HepG2 (cell line): ENCODE results near the gene SDK1.

ENCODE experiments used
- CTCF ChIP-seq: sonication (generic); formaldehyde crosslinking; IDR thresholded peaks from 2 replicates; pipeline ENCODE4 v1.5.0; 2020; ENCODE audit warnings: mild to moderate bottlenecking, missing genetic modification reagents, moderate library complexity
- KDM3A ChIP-seq: IDR thresholded peaks from 2 replicates; pipeline ENCODE4 v1.6.1; 2018; ENCODE audit warnings: low read depth, missing compliant biosample characterization
- USF2 ChIP-seq, 2 experiments: sonication (generic) in 1 of 2; formaldehyde crosslinking in 1 of 2; IDR thresholded peaks; 2 replicates each; pipeline versions ENCODE4 v1.5.1 to v1.6.1; 2011 to 2020; ENCODE audit warnings: borderline replicate concordance in 1 of 2, low read depth in 1 of 2, low read length in 1 of 2, mild to moderate bottlenecking in 1 of 2, missing genetic modification reagents in 1 of 2, moderate library complexity in 1 of 2
- ZNF18 ChIP-seq: sonication (generic); formaldehyde crosslinking; IDR thresholded peaks from 2 replicates; pipeline ENCODE4 v1.8.0; 2022; ENCODE audit warnings: mild to moderate bottlenecking, missing genetic modification reagents; ENCODE audit not compliant: insufficient replicate concordance
- ZNF496 ChIP-seq: sonication (generic); formaldehyde crosslinking; IDR thresholded peaks from 2 replicates; pipeline ENCODE4 v1.8.1; 2023; ENCODE audit warnings: mild to moderate bottlenecking, moderate library complexity, missing genetic modification reagents; ENCODE audit not compliant: insufficient replicate concordance
- ZSCAN29 ChIP-seq: sonication (generic); formaldehyde crosslinking; conservative IDR thresholded peaks from 2 replicates; pipeline ENCODE4 v1.4.0; 2020; ENCODE audit warnings: mild to moderate bottlenecking, missing genetic modification reagents
- TF ChIP-seq, protein P1 (sequence below): sonication (generic); formaldehyde crosslinking; IDR thresholded peaks from 2 replicates; pipeline ENCODE4 v1.4.0; 2020; ENCODE audit warnings: mild to moderate bottlenecking, missing genetic modification reagents
- TF ChIP-seq, protein P2 (sequence below), 2 experiments: IDR thresholded peaks; 2 replicates each; pipeline ENCODE4 v1.6.1; 2011 to 2012; ENCODE audit warnings: low read length in 2 of 2, borderline replicate concordance in 1 of 2, low read depth in 1 of 2, mild to moderate bottlenecking in 1 of 2, moderate library complexity in 1 of 2

DNA sequence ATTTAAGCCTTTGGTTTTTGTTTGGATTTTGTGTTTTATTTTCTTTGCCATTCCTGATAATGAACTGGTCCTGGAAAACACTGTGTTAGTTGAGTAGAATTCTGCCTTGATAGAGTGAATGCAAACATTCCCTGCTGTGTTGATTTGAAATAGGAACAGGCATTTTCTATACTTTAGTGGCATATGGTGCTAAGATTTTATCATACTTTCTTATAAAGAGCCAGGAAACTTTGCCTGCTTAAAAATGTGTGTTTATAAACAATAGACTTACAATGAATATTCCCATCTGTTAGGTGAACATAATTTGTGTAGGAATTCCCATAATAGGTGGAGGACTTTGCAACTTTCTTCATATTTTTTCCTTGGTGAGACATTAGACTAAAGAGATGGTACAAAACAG lies 333.3 kb downstream of the SDK1 start:
- TF ChIP-seq USF2 (IDR thresholded peaks at IDR 0.05; ENCODE audit: low read depth, low read length) (no peak), USF2 (CRISPR knock-in tag; IDR thresholded peaks at IDR 0.05; ENCODE audit: borderline replicate concordance) (no peak), ZNF18 (CRISPR knock-in tag) (no peak), ZSCAN29 (CRISPR knock-in tag) (no peak), KDM3A (CRISPR knock-in tag) (no peak), ZNF496 (CRISPR knock-in tag) (no peak), CTCF (CRISPR knock-in tag) (no peak)
- TF ChIP-seq, protein P1, sequence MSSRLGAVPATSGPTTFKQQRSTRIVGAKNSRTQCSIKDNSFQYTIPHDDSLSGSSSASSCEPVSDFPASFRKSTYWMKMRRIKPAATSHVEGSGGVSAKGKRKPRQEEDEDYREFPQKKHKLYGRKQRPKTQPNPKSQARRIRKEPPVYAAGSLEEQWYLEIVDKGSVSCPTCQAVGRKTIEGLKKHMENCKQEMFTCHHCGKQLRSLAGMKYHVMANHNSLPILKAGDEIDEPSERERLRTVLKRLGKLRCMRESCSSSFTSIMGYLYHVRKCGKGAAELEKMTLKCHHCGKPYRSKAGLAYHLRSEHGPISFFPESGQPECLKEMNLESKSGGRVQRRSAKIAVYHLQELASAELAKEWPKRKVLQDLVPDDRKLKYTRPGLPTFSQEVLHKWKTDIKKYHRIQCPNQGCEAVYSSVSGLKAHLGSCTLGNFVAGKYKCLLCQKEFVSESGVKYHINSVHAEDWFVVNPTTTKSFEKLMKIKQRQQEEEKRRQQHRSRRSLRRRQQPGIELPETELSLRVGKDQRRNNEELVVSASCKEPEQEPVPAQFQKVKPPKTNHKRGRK (CRISPR knock-in tag), result no peak
- TF ChIP-seq, protein P2, sequence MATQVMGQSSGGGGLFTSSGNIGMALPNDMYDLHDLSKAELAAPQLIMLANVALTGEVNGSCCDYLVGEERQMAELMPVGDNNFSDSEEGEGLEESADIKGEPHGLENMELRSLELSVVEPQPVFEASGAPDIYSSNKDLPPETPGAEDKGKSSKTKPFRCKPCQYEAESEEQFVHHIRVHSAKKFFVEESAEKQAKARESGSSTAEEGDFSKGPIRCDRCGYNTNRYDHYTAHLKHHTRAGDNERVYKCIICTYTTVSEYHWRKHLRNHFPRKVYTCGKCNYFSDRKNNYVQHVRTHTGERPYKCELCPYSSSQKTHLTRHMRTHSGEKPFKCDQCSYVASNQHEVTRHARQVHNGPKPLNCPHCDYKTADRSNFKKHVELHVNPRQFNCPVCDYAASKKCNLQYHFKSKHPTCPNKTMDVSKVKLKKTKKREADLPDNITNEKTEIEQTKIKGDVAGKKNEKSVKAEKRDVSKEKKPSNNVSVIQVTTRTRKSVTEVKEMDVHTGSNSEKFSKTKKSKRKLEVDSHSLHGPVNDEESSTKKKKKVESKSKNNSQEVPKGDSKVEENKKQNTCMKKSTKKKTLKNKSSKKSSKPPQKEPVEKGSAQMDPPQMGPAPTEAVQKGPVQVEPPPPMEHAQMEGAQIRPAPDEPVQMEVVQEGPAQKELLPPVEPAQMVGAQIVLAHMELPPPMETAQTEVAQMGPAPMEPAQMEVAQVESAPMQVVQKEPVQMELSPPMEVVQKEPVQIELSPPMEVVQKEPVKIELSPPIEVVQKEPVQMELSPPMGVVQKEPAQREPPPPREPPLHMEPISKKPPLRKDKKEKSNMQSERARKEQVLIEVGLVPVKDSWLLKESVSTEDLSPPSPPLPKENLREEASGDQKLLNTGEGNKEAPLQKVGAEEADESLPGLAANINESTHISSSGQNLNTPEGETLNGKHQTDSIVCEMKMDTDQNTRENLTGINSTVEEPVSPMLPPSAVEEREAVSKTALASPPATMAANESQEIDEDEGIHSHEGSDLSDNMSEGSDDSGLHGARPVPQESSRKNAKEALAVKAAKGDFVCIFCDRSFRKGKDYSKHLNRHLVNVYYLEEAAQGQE (IDR thresholded peaks at IDR 0.05; ENCODE audit: borderline replicate concordance in 1 of 2, low read depth in 1 of 2, low read length in 2 of 2), result no peak
